K562 (cell line): ENCODE measurements around the gene RASGEF1C. TPM values are rescaled to one million over a fixed set of nuclear protein-coding genes. Genes with fewer than 3 reads are reported as not detected.

ENCODE experiments used
- ARNT ChIP-seq, 2 experiments: fragments of 450-650 bp; IDR thresholded peaks; 2 replicates each; pipeline ENCODE4 v1.6.1; 2016; ENCODE audit warnings: mild to moderate bottlenecking in 1 of 2
- CHD1 ChIP-seq: fragments of 200-600 bp; sonication (generic); IDR thresholded peaks from one replicate; pipeline ENCODE4 v1.6.1; 2012; ENCODE audit warnings: mild to moderate bottlenecking, moderate library complexity, low read length, inconsistent platforms
- CREB5 ChIP-seq: fragments of 250-450 bp; sonication (Bioruptor Pico); IDR thresholded peaks from 2 replicates; pipeline ENCODE4 v1.5.0; 2020; ENCODE audit warnings: mild to moderate bottlenecking
- E2F1 ChIP-seq: sonication (generic); formaldehyde crosslinking; IDR thresholded peaks from 2 replicates; pipeline ENCODE4 v1.8.1; 2023; ENCODE audit warnings: mild to moderate bottlenecking, missing genetic modification reagents, moderate library complexity
- ELF2 ChIP-seq: fragments of 250-450 bp; sonication (Bioruptor Pico); IDR thresholded peaks from 2 replicates; pipeline ENCODE4 v1.5.0; 2021; ENCODE audit warnings: mild to moderate bottlenecking
- EP300 ChIP-seq: IDR thresholded peaks from 2 replicates; pipeline ENCODE4 v1.6.1; 2012; ENCODE audit warnings: low read length, improper control_type of control experiment
- FOSL1 ChIP-seq: fragments of 200-800 bp; sonication (Bioruptor generic); conservative IDR thresholded peaks from 2 replicates; pipeline ENCODE4 v1.6.1; 2016; ENCODE audit warnings: missing genetic modification characterization, missing compliant biosample characterization
- GABPB2 ChIP-seq: fragments of 250-450 bp; sonication (Bioruptor Pico); conservative IDR thresholded peaks from 2 replicates; pipeline ENCODE4 v1.5.1; 2021; ENCODE audit warnings: mild to moderate bottlenecking
- HIVEP1 ChIP-seq: fragments of 250-450 bp; sonication (Bioruptor Pico); IDR thresholded peaks from 2 replicates; pipeline ENCODE4 v1.4.0; 2020; ENCODE audit warnings: mild to moderate bottlenecking
- HMG20A ChIP-seq: fragments of 450-650 bp; formaldehyde crosslinking; conservative IDR thresholded peaks from 2 replicates; pipeline ENCODE4 v1.4.0; 2020; ENCODE audit warnings: mild to moderate bottlenecking, mixed read lengths
- HOXB6 ChIP-seq: fragments of 250-450 bp; sonication (Bioruptor Pico); IDR thresholded peaks from 2 replicates; pipeline ENCODE4 v1.5.1; 2022; ENCODE audit warnings: mild to moderate bottlenecking, borderline replicate concordance
- HSF4 ChIP-seq: fragments of 250-450 bp; sonication (Bioruptor Pico); IDR thresholded peaks from 2 replicates; pipeline ENCODE4 v2.1.2; 2022; ENCODE audit warnings: mild to moderate bottlenecking, moderate library complexity, borderline replicate concordance
- JUND ChIP-seq, 2 experiments: IDR thresholded peaks; 2 replicates in 1 of 2; 3 replicates in 1 of 2; pipeline ENCODE4 v1.6.1; 2011; ENCODE audit warnings: borderline replicate concordance in 2 of 2, low read depth in 2 of 2, low read length in 2 of 2, improper control_type of control experiment in 1 of 2, missing biosample characterization in 1 of 2, missing genetic modification characterization in 1 of 2, missing genetic modification reagents in 1 of 2
- MED1 ChIP-seq: sonication (generic); formaldehyde crosslinking; IDR thresholded peaks from 2 replicates; pipeline ENCODE4 v1.8.1; 2023; ENCODE audit warnings: missing genetic modification reagents, borderline replicate concordance
- NELFE ChIP-seq: IDR thresholded peaks from 2 replicates; pipeline ENCODE4 v1.6.1; 2011; ENCODE audit warnings: mild to moderate bottlenecking; ENCODE audit not compliant: insufficient read depth, insufficient read length
- NR1H2 ChIP-seq: sonication (generic); formaldehyde crosslinking; IDR thresholded peaks from 2 replicates; pipeline ENCODE4 v1.4.0; 2020; ENCODE audit warnings: mild to moderate bottlenecking, missing genetic modification reagents
- NUFIP1 ChIP-seq: fragments of 450-650 bp; IDR thresholded peaks from 2 replicates; pipeline ENCODE4 v1.6.1; 2018; ENCODE audit not compliant: partially characterized antibody
- PCBP1 ChIP-seq: fragments of 200-400 bp; formaldehyde crosslinking; IDR thresholded peaks from 2 replicates; pipeline ENCODE4 v1.6.1; 2018; ENCODE audit warnings: mild to moderate bottlenecking, low read depth, low read length; ENCODE audit not compliant: poor library complexity, severe bottlenecking
- SLC30A9 ChIP-seq: fragments of 250-450 bp; sonication (Bioruptor Pico); IDR thresholded peaks from 2 replicates; pipeline ENCODE4 v1.8.0; 2022; ENCODE audit warnings: mild to moderate bottlenecking, moderate library complexity
- SMARCA4 ChIP-seq: fragments of 450-650 bp; IDR thresholded peaks from 2 replicates; pipeline ENCODE4 v1.6.1; 2016
- SP1 ChIP-seq: sonication (generic); formaldehyde crosslinking; IDR thresholded peaks from 2 replicates; pipeline ENCODE4 v1.8.1; 2022; ENCODE audit warnings: mild to moderate bottlenecking, missing genetic modification reagents
- TOE1 ChIP-seq, 2 experiments: fragments of 450-650 bp in 1 of 2; sonication (generic) in 1 of 2; formaldehyde crosslinking in 1 of 2; IDR thresholded peaks; 2 replicates each; pipeline versions ENCODE4 v1.7.1 to v1.8.0; 2016 to 2022; ENCODE audit warnings: borderline replicate concordance in 2 of 2, mild to moderate bottlenecking in 2 of 2, antibody characterized with exemption in 1 of 2, inconsistent platforms in 1 of 2, low read depth in 1 of 2, missing genetic modification reagents in 1 of 2, moderate library complexity in 1 of 2
- TSHZ1 ChIP-seq: fragments of 250-450 bp; sonication (Bioruptor Pico); IDR thresholded peaks from 2 replicates; pipeline ENCODE4 v1.4.0; 2020; ENCODE audit warnings: mild to moderate bottlenecking, moderate library complexity
- ZNF551 ChIP-seq: fragments of 250-450 bp; sonication (Bioruptor Pico); IDR thresholded peaks from 2 replicates; pipeline ENCODE4 v1.5.0; 2021; ENCODE audit warnings: mild to moderate bottlenecking, moderate library complexity
- ZNF780A ChIP-seq: fragments of 250-450 bp; sonication (Bioruptor Pico); IDR thresholded peaks from 2 replicates; pipeline ENCODE4 v1.5.0; 2021; ENCODE audit warnings: mild to moderate bottlenecking
- polyA plus RNA-seq, 8 experiments: library from polyadenylated mRNA; depleted of rRNA in 4 of 8; stranded (reverse) in 5 of 8; unstranded in 3 of 8; fragments of >200 nt; fragmentation: Nextera tagmentation in 2 of 8; fragmentation: Illumina TruSeq in 1 of 8; extraction: Ambion mirVana in 2 of 8; extraction: Trizol in 1 of 8; gene quantifications; 2 replicates each; pipeline versions ENCODE4 v1.2.1 to v1.2.3, GENCODE V29; 2011 to 2014; ENCODE audit warnings: inconsistent platforms in 1 of 8, missing spikeins in 1 of 8
- total RNA-seq, 7 experiments: library from RNA; depleted of rRNA in 6 of 7; stranded (reverse); fragments of >200 nt in 6 of 7; fragmentation: Illumina TruSeq in 2 of 7; extraction: Trizol in 2 of 7; gene quantifications; 2 replicates each; pipeline versions ENCODE4 v1.2.1 to v1.2.3, GENCODE V29; 2011 to 2021; ENCODE audit warnings: low replicate concordance in 1 of 7

Gene RASGEF1C
- total and polyA plus RNA-seq, 9 of the 15 experiments (the other 6 are each of a cell fraction or from before 2014, with no cell fraction given): 0.04 to 1.1 (median 0.21) TPM; not detected in 4

- TF ChIP-seq HIVEP1 (CRISPR knock-in tag) (no peak), ZNF551 (CRISPR knock-in tag) (no peak), NELFE (no peak), NUFIP1 (no peak), ARNT (IDR thresholded peaks at IDR 0.05) (peak in 1 of 2 experiments; percentile 42; a peak in 1 of 4 replicates), HSF4 (CRISPR knock-in tag) (no peak), NR1H2 (CRISPR knock-in tag) (0 out of 2 replicates have a peak, but pooled peaks have one; percentile 95), TSHZ1 (CRISPR knock-in tag) (no peak), MED1 (CRISPR knock-in tag) (no peak; the same call in 1 of the 2 replicates), E2F1 (CRISPR knock-in tag) (peak; percentile 93), HMG20A (CRISPR knock-in tag) (no peak), JUND (IDR thresholded peaks at IDR 0.05; ENCODE audit: borderline replicate concordance, low read depth, low read length) (no peak), JUND (tag; IDR thresholded peaks at IDR 0.05; ENCODE audit: borderline replicate concordance, low read depth, low read length) (no peak), FOSL1 (tag) (no peak), PCBP1 (no peak), SLC30A9 (CRISPR knock-in tag) (no peak), CREB5 (CRISPR knock-in tag) (no peak), EP300 (no peak), TOE1 (IDR thresholded peaks at IDR 0.05; ENCODE audit: borderline replicate concordance) (no peak), TOE1 (CRISPR knock-in tag; IDR thresholded peaks at IDR 0.05; ENCODE audit: borderline replicate concordance, low read depth) (no peak), ZNF780A (CRISPR knock-in tag) (no peak), GABPB2 (CRISPR knock-in tag) (no peak), SP1 (CRISPR knock-in tag) (peak; percentile 71; the same call in 1 of the 2 replicates), SMARCA4 (no peak), ELF2 (no peak), HOXB6 (no peak), CHD1 (no peak)
These were observed 136.8 kb downstream of the RASGEF1C start (continued) for GRCh38 chr5:180072256-180072548.
